ENCODE results near the gene TRIM33. TPM values are rescaled to one million over a fixed set of nuclear protein-coding genes. Genes with fewer than 3 reads are reported as not detected.
"Not testable (repeated sequence)": the region's sequence is repeated elsewhere in the genome, so short reads cannot be mapped to it uniquely, and the experiment has no call there.

TRIM33 gene
- total RNA-seq, 1 donor: 66.4 TPM

GRCh38 chr1:114435088-114435715 lies 75.8 kb downstream of the TRIM33 start:
- H3K4me3 ChIP-seq (ENCODE audit: low read length): no peak overlapping the region
- no peaks in the 10 kb centered on the region for H3K9me3 ChIP-seq (ENCODE audit: low read depth, low read length)
- H3K27me3 ChIP-seq (ENCODE audit: insufficient read depth, low read length): no peaks in the 10 kb centered on the region
- no peaks in the 10 kb centered on the region for H3K4me1 ChIP-seq (ENCODE audit: insufficient read depth, low read length)

DNA sequence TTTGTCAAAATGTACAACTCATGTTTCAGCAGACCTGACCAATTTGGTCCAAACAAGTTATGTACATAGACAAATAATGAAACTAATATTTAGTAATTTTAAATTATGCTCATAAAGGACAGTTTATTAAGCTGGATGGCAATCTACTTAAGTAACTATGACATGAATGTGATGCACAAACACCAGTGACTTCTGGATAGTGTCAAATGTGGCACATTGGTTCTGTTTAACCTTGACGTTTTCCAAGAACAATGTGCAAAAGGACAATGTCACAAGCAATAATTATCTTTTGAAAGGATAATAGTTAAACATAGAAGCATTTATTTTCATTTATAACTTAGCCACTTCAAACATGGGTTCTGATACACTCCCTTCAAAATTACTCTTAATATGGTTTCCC lies 80.0 kb downstream of the TRIM33 start:
- Histone ChIP-seq H3K9me3 (ENCODE audit: low read depth, low read length) (no peaks in the 10 kb centered on the region), H3K4me3 (ENCODE audit: low read length) (no peak overlapping the region), H3K4me1 (ENCODE audit: insufficient read depth, low read length) (no peaks in the 10 kb centered on the region), H3K27me3 (ENCODE audit: insufficient read depth, low read length) (no peaks in the 10 kb centered on the region)

- H3K9me3 ChIP-seq (ENCODE audit: low read depth, low read length): no peaks in the 10 kb centered on the region
Observed at GRCh38 chr1:114428083-114428754, 82.8 kb downstream of the TRIM33 start.

DNA sequence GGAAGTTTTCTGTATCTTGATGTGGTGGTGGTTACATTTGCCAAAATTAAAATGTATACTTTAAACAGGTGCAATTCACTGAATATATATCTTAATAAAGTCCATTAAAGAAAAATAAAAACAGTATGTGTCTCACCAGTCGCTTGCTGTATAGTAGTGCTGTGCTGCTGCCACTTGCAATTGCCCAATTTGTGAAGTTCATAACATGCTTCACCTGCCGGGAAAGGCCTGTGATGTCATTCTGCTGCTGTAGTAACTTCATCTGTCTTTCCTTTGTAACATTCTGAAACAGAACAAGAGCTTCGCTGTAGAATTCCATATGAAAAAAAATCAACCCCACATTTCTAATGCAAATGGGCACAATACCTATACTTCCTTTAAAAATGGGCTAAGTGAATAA lies 83.4 kb downstream of the TRIM33 start:
- Histone ChIP-seq H3K27me3 (ENCODE audit: insufficient read depth, low read length) (no peaks in the 10 kb centered on the region), H3K9me3 (ENCODE audit: low read depth, low read length) (no peaks in the 10 kb centered on the region), H3K4me3 (ENCODE audit: low read length) (no peak overlapping the region), H3K4me1 (ENCODE audit: insufficient read depth, low read length) (no peaks in the 10 kb centered on the region)

More at GRCh38 chr1:114428083-114428754, 82.8 kb downstream of the TRIM33 start:
- Histone ChIP-seq H3K4me3 (ENCODE audit: low read length) (no peak overlapping the region), H3K27me3 (ENCODE audit: insufficient read depth, low read length) (no peaks in the 10 kb centered on the region), H3K4me1 (ENCODE audit: insufficient read depth, low read length) (no peaks in the 10 kb centered on the region)

DNA sequence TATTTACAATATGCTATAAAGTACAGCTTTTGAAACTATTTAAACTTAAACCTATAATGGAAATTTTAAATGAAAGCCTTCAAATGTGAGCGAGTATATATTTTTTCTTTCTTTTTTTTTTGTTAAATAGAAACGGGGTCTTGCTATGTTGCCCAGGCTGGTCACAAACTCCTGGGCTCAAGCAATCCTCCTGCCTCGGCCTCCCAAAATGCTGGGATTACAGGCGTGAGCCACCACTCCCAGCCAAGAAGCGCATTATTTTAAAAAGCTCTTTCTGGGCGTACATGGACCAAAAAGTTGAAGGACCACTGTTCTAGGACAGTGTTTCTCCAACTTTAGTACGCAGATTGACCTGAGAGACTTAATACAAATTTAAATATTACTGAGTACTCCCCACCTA lies 87.5 kb downstream of the TRIM33 start:
- no peaks in the 10 kb centered on the region for H3K4me1 ChIP-seq (ENCODE audit: insufficient read depth, low read length)
- no peak overlapping the region for H3K4me3 ChIP-seq (ENCODE audit: low read length)
- H3K9me3 ChIP-seq (ENCODE audit: low read depth, low read length): no peaks in the 10 kb centered on the region
- H3K27me3 ChIP-seq (ENCODE audit: insufficient read depth, low read length): no peaks in the 10 kb centered on the region

DNA sequence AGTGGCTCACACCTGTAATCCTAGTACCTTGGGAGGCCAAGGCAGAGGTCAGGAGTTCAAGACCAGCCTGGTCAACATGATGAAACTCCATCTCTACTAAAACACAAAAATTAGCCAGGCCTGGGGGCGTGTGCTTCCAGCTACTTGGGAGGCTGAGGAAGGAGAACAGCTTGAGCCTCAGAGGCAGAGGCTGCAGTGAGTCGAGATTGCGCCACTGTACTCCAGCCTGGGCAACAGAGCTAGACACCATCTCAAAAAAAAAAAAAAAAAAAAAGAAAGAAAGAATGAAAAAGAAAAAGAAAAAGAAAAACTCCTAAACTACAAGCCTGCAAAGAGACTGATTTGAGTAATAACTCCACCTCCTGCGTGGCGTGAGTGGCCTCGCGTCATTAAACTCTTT lies 92.1 kb downstream of the TRIM33 start:
- H3K27me3 ChIP-seq (ENCODE audit: insufficient read depth, low read length); H3K4me1 ChIP-seq (ENCODE audit: insufficient read depth, low read length); H3K9me3 ChIP-seq (ENCODE audit: low read depth, low read length); H3K4me3 ChIP-seq (ENCODE audit: low read length): not testable (repeated sequence)

DNA sequence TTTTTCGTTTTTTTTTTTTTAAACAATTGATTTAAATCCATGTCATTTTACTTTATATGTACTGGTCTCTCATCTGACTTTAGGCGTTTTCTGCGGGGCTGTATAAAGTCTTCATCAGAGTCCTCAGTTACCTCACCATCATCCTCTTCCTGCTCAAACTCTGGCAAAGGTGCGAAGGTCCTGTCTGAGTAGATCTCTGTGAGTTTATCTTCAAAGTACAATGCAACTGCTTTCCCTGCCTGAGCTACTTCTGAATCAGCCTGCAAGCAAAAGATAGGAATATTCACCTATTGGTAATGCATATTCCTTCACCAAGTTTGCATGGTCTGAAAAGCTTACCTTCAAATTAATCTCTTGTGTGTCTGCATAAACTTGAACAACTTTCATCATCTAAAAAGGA lies 113.4 kb downstream of the TRIM33 start:
- no peaks in the 10 kb centered on the region for H3K9me3 ChIP-seq (ENCODE audit: low read depth, low read length)
- no peaks in the 10 kb centered on the region for H3K27me3 ChIP-seq (ENCODE audit: insufficient read depth, low read length)
- H3K4me3 ChIP-seq (ENCODE audit: low read length): no peak overlapping the region

DNA sequence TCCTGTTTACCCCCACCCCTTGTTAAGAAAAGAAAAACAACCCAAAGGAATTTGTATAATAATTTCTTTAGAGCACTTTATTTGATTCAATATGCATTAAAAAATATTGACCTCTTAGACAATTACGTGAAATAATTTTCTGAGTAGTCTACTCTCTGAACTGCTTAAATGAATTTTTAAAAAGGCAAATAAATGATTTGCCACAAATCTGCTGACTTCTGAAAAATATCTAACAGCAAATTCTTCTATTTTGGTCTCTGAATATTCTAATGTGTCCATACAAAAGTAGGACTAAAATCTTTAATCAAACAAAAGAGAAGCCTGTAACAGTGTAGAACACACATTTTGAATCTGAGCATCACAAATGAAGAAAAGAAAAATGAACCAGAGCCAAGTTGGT lies 115.1 kb downstream of the TRIM33 start:
- Histone ChIP-seq H3K4me3 (ENCODE audit: low read length) (no peak overlapping the region), H3K9me3 (ENCODE audit: low read depth, low read length) (no peaks in the 10 kb centered on the region), H3K27me3 (ENCODE audit: insufficient read depth, low read length) (no peaks in the 10 kb centered on the region), H3K4me1 (ENCODE audit: insufficient read depth, low read length) (no peaks in the 10 kb centered on the region)

More for the DNA sequence above, 113.4 kb downstream of the TRIM33 start:
- H3K4me1 ChIP-seq (ENCODE audit: insufficient read depth, low read length): no peaks in the 10 kb centered on the region

- H3K4me1 ChIP-seq (ENCODE audit: insufficient read depth, low read length): no peaks in the 10 kb centered on the region
- H3K9me3 ChIP-seq (ENCODE audit: low read depth, low read length): peaks cover 4% of the 10 kb centered on the region
- no peaks in the 10 kb centered on the region for H3K27me3 ChIP-seq (ENCODE audit: insufficient read depth, low read length)
- H3K4me3 ChIP-seq (ENCODE audit: low read length): no peak overlapping the region
Observed at GRCh38 chr1:114390960-114391359, 120.0 kb downstream of the TRIM33 start.

DNA sequence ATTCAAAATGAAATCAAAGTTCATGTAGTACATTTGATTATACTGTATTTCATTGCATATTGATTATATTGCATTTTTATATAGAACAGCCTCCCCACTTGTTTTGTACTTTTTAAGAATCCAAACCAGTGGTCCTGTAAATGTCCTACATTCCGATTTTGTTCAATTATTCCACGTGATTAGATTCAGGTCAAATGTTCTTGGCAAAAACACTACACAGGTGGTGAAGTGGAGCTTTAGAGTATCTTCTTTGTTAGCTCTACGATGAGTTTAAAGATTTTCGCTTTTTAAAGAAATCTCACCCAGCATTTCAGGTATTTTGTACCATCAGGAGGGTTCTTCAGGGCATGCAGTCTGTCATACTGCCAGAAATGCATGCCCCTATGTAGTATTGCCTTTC lies 120.6 kb downstream of the TRIM33 start:
- Histone ChIP-seq H3K4me1 (ENCODE audit: insufficient read depth, low read length) (no peaks in the 10 kb centered on the region), H3K9me3 (ENCODE audit: low read depth, low read length) (peaks cover 10% of the 10 kb centered on the region), H3K4me3 (ENCODE audit: low read length) (no peak overlapping the region)

DNA sequence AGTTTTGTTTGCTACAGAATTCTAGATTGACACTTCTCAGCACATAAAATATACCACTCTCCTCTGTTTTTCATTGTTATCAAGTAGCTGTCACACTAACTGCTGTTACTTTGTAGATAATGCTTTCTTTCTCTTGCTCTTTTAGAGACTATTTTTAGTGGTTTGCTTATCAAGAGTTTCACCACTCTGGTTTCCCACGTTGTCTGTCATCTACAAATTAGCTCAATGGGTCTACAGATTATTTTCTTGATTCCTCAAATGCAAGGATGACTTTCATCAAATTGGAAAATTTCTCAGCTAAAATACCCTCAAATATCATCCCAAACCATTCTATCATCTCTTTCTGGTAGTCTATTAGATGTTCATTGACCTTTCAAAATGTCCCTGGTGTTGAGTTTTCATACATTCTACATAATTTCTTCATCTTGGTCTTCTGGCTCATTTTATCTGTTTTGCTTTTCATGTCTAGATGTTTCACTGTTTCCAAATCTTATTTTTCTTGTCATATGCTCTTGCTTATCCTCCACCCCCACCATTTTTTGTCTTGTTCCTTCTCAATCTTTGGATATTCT lies 122.5 kb downstream of the TRIM33 start:
- Histone ChIP-seq H3K4me3 (ENCODE audit: low read length) (no peak overlapping the region), H3K4me1 (ENCODE audit: insufficient read depth, low read length) (no peaks in the 10 kb centered on the region), H3K27me3 (ENCODE audit: insufficient read depth, low read length) (no peaks in the 10 kb centered on the region), H3K9me3 (ENCODE audit: low read depth, low read length) (peaks cover 22% of the 10 kb centered on the region)

More for the DNA sequence above, 120.6 kb downstream of the TRIM33 start:
- no peaks in the 10 kb centered on the region for H3K27me3 ChIP-seq (ENCODE audit: insufficient read depth, low read length)

- H3K4me3 ChIP-seq (ENCODE audit: low read length); H3K4me1 ChIP-seq (ENCODE audit: insufficient read depth, low read length); H3K27me3 ChIP-seq (ENCODE audit: insufficient read depth, low read length): not testable (repeated sequence)
- peaks cover 22% of the 10 kb centered on the region for H3K9me3 ChIP-seq (ENCODE audit: low read depth, low read length)
Observed at GRCh38 chr1:114387585-114387984, 123.4 kb downstream of the TRIM33 start.

- Histone ChIP-seq H3K4me1 (ENCODE audit: insufficient read depth, low read length) (no peaks in the 10 kb centered on the region), H3K9me3 (ENCODE audit: low read depth, low read length) (peaks cover 22% of the 10 kb centered on the region), H3K27me3 (ENCODE audit: insufficient read depth, low read length) (no peaks in the 10 kb centered on the region), H3K4me3 (ENCODE audit: low read length) (no peak overlapping the region)
Observed at GRCh38 chr1:114387010-114387360, 124.0 kb downstream of the TRIM33 start.

DNA sequence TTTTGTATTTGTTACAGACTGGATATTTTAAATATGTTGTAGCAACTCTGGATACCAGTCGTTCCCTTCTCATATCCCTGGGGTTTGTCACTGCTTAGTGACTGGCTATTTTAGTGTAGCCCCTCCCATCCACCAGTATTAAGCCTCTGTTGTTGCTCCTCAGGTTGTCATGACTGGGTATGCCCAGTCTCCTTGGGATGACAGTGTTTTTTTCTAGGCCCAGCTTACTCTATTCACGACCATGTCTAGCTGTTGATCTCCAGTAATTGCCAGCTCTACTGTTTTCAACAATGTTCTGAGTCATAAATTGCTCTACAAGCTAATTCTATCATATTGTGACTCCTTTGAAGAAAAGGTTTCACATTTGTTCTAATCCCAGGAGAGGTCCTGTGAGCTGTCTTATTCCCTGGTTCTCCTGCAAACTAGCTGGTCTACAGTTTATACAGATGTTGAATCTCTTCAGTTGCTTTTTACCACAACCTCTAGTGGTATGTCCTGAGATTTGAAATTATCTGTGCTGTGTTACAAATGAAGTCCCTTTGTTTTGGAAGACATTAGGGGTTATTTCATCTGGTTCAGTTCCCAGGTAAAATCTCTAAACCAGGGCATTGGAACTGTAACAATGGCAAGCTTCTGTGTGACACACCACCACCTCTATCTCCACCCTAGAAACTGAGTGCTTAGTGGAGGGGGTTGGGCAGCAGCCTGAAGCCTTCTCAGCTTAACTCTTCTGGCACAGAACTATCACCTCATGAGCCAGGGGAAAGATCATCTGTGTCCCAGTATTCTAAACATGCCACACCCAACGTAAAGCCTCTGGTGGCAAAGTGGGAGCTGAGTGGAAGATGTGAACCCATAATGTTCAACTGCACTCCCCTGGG lies 124.6 kb downstream of the TRIM33 start:
- H3K27me3 ChIP-seq (ENCODE audit: insufficient read depth, low read length): no peaks in the 10 kb centered on the region
- H3K4me3 ChIP-seq (ENCODE audit: low read length): no peak overlapping the region
- H3K4me1 ChIP-seq (ENCODE audit: insufficient read depth, low read length): no peaks in the 10 kb centered on the region
- peaks cover 22% of the 10 kb centered on the region for H3K9me3 ChIP-seq (ENCODE audit: low read depth, low read length)

GRCh38 chr1:114384922-114385321 lies 126.1 kb downstream of the TRIM33 start:
- Histone ChIP-seq H3K9me3 (ENCODE audit: low read depth, low read length) (peaks cover 22% of the 10 kb centered on the region), H3K27me3 (ENCODE audit: insufficient read depth, low read length) (no peaks in the 10 kb centered on the region), H3K4me1 (ENCODE audit: insufficient read depth, low read length) (no peaks in the 10 kb centered on the region), H3K4me3 (ENCODE audit: low read length) (no peak overlapping the region)

All from mononuclear cell (primary cell).